ENCODE data around the gene CYP4Z1. TPM values are rescaled to one million over a fixed set of nuclear protein-coding genes. Genes with fewer than 3 reads are reported as not detected.
"Not testable (repeated sequence)": the region's sequence is repeated elsewhere in the genome, so short reads cannot be mapped to it uniquely, and the experiment has no call there.

Gene CYP4Z1
- total RNA-seq, 2 donors from 2014 or later = 0.14 TPM; not detected in 1

DNA sequence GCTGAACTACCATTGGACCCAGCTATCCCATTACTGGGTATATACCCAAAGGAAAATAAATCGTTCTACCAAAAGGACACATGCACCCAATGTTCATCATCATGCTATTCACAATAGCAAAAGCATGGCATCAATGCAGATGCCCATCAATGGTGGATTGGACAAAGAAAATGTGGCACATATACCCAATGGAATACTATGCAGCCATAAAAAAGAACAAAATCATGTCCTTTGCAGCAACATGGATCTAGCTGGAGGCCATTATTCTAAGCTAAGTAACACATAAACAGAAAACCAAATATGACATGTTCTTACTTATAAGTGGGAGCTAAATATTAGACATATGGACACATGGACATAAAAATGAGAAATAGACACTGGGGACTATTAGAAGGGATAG lies 54.0 kb downstream of the CYP4Z1 start:
- intact Hi-C loops (cut with DNase I, micrococcal nuclease); DNase-seq; ATAC-seq: not testable (repeated sequence)

DNA sequence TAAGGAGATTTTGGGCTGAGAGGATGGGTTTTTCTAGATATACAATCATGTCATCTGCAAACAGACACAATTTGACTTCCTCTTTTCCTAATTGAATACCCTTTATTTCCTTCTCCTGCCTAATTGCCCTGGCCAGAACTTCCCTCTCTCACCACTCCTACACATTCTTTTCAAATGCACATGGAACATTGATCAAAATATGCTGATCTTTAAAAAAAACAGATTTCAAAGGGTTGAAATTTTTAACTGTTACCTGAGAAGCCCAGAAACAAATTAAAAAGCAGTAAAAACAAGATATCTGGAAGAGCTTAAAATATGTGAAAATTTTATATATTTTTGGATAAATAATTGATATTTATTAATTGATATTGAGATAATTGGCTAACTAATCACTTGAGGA lies 57.8 kb downstream of the CYP4Z1 start:
- intact Hi-C loops (cut with DNase I, micrococcal nuclease); ATAC-seq; DNase-seq: not testable (repeated sequence)

DNA sequence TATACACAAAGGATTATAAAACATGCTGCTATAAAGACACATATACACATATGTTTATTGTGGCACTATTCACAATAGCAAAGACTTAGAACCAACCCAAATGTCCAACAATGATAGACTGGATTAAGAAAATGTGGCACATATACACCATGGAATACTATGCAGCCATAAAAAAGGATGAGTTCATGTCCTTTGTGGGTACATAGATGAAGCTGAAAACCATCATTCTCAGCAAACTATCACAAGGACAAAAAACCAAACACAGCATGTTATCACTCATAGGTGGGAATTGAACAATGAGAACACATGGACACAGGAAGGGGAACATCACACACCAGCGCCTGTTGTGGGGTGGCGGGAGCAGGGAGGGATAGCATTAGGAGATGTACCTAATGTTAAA lies 60.0 kb downstream of the CYP4Z1 start:
- not testable (repeated sequence) for ATAC-seq

DNA sequence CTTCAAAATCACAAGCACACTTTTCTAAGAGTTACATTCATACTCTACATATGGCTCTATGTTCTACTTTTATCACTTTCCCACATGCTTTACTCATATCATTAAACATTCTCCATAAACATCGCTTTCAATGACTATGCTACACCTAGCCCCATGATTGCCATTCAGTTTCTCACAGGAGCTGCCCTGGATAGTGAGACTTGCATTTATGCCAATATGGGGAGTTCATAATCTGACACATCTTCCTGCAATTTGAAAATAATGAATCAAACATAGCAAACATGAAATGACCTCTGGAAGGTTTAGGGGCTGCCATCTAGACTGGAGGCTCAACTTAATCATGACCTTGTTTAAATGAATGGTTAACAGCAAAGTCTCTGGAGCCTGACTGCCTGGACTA lies 61.2 kb downstream of the CYP4Z1 start:
- DNase-seq (no peak), ATAC-seq (no peak)
- intact Hi-C loops (cut with DNase I, micrococcal nuclease) = no loop called here

More for the DNA sequence above, 60.0 kb downstream of the CYP4Z1 start:
- DNase-seq; intact Hi-C loops (cut with DNase I, micrococcal nuclease): not testable (repeated sequence)

DNA sequence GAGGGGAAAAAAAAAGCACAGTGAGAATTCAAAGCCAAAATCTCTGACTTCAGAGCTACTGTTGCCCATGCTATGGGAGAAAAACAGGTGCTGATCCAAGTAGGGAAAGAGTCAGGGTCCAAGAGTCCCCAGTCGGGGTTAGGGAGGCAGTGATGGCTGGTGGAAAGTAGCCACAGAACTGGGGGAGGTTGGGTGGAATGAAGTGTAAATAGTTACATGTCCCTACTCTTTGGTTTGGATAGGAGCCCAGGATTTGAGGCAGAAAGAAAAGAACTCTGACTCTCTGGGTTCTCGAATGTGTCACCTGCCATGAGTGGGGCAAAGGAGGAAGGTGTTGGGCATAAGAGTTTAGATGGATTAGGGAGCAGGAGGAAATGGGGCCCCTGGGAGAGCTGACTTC lies 61.8 kb downstream of the CYP4Z1 start:
- intact Hi-C loops (cut with DNase I, micrococcal nuclease); DNase-seq; ATAC-seq: not testable (repeated sequence)

DNA sequence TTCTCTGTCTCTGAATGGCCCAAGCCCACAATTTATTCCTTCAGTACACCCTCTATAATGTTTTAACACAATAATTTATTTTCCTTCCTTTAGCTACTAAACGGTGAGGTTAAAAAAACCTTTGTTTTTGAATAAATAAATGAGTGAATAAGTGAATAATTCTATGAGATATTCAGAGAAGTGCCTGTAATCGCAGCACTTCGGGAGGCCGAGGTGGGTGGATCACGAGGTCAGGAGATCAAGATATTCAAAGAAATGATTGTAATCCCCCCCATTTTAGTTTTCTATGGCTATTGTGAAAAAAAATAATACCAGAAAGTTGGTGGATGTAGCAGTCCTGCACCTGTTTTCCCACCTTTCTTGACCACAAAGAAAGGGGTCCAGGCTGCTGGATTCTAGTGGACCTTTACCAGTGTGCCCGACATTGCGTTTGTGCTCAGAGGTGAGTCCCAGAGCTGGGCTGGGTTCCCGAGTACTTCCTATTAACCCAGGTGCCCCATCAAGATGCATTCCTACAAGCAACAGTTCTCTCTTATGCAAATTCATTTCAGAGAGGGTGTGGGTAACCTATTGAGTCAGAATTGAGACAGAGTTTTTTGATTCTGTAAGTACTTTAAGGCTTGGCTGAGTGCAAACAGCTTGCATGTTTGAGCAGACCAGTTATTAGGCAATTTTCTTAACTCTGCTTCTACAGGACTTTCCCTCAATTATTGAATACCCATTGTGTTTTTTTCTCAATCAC lies 62.6 kb downstream of the CYP4Z1 start:
- ATAC-seq; intact Hi-C loops (cut with DNase I, micrococcal nuclease); DNase-seq: not testable (repeated sequence)

DNA sequence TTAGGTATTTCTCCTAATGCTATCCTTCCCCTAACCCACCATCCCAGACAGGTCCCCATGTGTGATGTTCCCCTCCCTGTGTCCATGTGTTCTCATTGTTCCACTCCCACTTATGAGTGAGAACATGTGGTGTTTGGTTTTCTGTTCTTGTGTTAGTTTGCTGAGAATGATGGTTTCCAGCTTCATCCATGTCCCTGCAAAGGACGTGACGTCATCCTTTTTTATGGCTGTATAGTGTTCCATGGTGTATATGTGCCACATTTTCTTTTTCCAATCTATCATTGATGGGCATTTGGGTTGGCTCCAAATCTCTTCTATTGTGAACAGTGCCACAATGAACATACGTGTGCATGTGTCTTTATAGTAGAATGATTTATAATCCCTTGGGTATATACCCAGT lies 65.6 kb downstream of the CYP4Z1 start:
- DNase-seq; ATAC-seq; intact Hi-C loops (cut with DNase I, micrococcal nuclease): not testable (repeated sequence)

DNA sequence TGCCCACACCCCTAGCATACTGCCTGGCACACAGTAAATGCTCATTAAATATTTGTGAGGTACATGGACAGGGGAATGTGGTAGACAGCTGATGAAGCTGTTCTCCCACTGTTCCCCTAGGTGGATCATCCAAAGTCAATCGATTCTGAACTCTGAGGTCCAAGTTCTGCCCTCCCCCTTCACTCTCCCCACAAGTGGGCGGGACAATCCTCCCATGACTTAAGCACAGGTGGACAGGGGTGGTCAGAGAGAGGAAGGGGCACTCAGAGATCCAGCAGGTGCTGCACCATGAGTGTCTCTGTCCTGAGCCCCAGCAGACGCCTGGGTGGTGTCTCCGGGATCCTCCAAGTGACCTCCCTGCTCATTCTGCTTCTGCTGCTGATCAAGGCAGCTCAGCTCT lies 70.2 kb downstream of the CYP4Z1 start, which contains the start of gene CYP4A22:
Gene CYP4A22 (plus strand): TSS at position 244 of the 400 bp plus-strand sequence. CDS start 45 bp downstream, at position 289.
- no peak for DNase-seq
- no peak for ATAC-seq
- intact Hi-C loops (cut with DNase I, micrococcal nuclease) = no loop called here

DNA sequence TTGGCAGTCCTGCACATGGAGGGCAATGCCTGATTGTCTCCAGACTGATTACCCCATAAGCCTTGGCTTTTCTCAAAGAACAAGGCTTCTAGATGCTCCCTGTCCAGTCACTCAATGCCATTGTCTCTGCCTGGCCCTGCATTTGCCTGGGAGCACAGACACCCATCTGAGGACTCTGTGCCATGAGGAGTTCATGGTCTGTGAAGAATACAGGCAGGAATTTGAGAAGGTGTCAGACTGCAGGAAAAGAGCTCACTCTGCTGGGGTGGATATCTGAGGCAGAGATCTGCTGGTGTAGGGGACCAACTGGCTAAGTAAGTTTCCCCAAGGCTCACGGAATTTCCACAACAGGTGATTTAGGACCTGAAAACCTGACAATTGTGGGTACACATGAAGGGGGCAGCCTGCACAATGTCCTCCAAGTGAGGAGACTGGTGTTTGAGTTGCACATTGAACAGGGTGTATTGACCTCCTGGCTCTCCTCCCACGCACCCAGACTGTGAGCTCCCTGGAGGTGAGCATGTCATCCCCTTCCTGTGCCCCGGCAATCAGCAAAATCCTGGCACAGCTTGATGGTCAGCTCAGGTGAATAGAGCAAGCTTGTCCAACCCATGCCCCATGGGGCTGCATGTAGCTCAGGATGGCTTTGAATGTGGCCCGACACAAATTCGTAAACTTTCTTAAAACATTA lies 71.0 kb downstream of the CYP4Z1 start:
- intact Hi-C loops (cut with DNase I, micrococcal nuclease) = no loop called here
- DNase-seq = no peak
- no peak for ATAC-seq

DNA sequence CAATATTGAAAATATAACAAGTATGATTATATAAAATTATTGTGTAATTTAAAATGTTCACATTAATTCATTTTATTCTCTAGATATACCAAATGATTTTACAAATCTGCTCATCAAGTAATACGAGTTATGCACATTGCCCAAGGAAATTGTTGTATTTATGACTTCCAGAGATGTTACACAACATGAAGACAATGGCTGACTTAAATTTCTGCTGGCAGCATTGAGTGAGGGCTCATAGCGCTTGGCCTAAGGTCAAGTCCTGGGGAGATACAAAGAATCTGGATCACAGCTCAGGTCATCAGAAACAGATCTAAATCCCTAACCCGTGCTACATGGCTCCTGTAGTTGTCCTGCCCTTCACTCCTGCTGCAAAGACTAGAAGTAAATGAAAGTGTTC lies 73.3 kb downstream of the CYP4Z1 start:
- intact Hi-C loops (cut with DNase I, micrococcal nuclease); ATAC-seq; DNase-seq: not testable (repeated sequence)

DNA sequence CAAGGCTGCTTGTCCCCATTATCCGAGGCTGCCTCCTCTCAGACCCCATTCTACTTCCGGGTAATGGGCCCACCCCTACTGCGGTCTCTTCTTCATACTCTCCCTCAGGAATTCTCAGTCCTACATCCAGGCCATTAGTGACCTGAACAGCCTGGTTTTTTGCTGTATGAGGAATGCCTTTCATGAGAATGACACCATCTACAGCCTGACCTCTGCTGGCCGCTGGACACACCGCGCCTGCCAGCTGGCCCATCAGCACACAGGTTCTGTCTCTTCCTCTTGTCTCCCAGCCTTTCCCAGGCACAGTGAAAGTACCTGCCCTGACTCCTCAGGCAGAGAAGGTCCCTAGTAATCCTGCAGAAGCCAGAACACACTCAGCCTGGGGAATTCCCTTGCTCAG lies 76.6 kb downstream of the CYP4Z1 start:
- not testable (repeated sequence) for DNase-seq
- peak; percentile 37 for ATAC-seq

DNA sequence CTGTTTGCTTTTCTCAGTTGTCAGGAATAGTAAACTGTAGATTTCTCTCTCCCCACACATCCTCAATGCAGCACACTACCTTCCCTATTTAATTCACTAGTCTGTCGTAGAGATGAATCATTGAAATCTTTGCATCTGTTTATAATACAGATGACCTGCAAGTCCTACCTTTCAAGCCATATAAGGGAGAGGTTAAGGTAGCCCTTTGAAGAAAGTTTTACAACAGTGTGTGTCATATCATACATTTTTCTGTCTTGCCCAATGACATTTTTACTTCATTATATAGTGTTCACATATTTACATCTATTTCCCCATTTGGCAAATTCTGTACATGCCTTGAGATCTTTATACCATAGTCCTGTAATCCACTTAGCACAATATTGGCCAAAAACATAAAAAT lies 79.5 kb downstream of the CYP4Z1 start:
- DNase-seq; ATAC-seq; intact Hi-C loops (cut with DNase I, micrococcal nuclease): not testable (repeated sequence)

More for the DNA sequence above, 76.6 kb downstream of the CYP4Z1 start:
- intact Hi-C loops (cut with DNase I, micrococcal nuclease) = not testable (repeated sequence)

DNA sequence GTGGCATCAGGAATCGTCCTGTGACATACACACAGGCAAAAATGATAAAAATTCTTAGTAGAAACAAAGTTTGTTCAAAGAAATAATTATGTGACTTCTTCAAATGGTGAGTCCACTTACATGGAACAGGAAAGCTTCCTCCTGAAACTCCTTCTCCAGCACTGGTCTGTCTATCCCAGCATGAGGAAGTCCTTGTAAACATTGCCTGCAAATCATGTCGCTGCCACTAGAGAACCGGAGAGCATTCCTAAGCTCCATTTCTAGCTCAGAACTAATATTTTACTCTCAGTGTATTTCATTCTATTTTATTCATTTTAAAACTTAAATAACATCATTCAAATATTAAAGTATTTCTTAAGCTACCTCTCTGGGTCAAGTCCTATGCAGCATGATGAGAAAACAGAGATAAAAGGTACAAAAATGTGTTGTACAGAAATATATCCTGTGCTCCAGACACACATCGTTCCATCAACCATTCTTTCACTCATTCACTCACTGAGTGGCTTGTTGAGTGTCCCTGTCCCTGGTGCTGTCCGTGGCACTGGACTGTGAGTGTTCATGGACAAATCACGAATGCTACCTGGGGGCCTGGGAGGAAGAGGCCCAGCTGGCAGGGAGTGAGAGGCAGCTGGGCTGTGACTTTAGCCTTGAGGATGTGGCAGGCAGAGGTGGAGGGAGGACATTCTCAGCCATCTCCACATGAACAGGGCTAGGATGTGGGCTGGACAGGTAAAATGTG lies 80.2 kb downstream of the CYP4Z1 start:
- DNase-seq = no peak
- intact Hi-C loops (cut with DNase I, micrococcal nuclease) = no loop called here
- no peak for ATAC-seq

DNA sequence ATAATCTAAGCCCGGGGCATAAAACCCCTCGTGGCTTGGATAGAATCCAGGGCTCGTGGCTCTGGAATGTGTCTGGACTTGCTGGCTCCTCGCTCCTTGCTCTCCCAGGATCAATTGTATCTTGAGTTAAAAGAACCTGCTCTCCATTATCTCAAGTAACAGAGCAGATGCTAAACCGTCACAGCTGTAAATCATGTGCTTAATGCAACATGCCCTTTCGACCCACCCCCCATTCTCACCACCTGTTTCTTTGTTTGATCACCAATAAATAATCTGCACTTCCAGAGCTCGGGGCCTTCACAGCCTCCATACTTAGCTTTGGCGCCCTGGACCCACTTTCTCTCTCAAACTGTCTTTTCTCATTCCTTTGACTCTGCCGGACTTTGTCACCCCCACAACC lies 82.1 kb downstream of the CYP4Z1 start:
- DNase-seq; intact Hi-C loops (cut with DNase I, micrococcal nuclease); ATAC-seq: not testable (repeated sequence)

DNA sequence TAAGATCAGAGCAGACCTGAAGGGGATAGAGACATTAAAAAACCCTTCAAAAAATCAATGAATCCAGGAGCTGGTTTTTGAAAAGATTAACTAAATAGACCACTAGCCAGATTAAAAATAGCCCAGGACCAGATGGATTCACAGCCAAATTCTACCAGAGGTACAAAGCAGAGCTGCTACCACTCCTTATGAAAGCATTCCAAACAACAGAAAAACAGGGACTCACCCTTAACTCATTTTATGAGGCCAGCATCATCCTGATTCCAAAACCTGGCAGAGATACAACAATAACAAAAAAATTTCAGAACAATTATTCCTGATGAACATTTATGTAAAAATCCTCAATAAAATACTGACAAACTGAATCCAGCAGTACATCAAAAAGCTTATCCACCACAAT lies 89.4 kb downstream of the CYP4Z1 start:
- intact Hi-C loops (cut with DNase I, micrococcal nuclease); DNase-seq; ATAC-seq: not testable (repeated sequence)

DNA sequence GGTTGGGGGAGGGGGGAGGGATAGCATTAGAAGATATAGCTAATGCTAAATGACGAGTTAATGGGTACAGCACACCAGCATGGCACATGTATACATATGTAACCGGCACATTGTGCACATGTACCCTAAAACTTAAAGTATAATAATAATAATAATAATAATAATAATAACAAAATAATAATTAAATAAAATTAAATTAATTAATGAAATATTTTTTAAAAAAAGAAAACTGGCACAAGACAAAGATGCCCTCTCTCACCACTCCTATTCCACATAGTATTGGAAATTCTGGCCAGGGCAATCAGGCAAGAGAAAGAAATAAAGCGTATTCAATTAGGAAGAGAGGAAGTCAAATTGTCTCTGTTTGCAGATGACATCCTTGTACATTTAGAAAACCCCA lies 90.9 kb downstream of the CYP4Z1 start:
- DNase-seq; ATAC-seq; intact Hi-C loops (cut with DNase I, micrococcal nuclease): not testable (repeated sequence)

DNA sequence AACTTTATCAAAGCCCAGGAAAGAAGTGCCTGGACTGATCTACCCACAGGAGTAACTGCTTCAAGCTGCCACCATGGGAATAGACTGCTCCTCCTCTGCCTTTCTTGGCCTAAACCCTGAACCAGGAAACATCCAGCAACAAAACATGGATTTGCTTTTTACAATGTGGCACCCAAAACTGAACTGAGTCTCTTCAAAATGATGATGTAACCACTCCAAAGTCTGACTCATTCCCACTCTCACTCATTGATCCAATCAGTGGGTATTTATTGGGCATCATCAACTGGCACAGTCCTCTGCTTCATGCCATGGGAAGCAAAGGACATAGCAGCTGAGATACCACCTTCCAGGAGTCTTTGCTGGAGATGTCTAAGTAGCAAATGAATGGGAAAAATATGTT lies 93.7 kb downstream of the CYP4Z1 start:
- no peak for DNase-seq
- ATAC-seq = no peak

DNA sequence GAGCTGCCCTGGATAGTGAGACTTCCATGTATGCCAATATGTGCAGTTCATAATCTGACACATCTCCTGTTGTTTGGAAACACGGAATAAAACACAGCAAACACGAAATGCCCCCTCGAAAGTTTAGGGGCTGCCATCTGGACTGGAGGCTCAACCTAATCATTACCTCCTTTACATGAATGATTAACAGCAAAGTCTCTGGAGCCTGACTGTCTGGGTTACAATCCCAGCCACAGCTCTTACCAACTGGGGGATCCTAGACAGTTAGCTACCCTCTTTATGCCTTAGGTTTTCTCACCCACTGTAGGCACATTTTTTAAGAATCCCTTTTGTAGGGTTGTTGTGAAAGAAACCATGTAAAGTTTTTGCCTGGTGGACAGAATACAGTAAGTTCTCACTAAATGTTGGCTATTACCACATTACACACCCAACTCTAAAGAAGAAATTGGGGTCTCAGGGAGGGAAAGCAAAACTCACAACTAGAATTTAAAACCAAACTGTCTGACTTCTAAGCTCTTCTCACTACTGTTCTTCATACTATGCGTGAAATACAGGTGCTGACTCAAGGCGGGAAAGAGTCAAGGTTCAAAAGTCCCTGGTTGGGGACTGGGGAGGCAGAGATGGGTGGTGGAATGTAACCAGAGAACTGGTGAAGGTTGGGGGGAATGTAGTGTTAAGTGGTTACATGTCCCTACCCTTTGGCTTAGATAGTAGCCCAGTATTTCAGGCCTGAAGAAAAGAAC lies 94.4 kb downstream of the CYP4Z1 start:
- intact Hi-C loops (cut with DNase I, micrococcal nuclease) = no loop called here
- DNase-seq = no peak

More for the DNA sequence above, 93.7 kb downstream of the CYP4Z1 start:
- intact Hi-C loops (cut with DNase I, micrococcal nuclease) = no loop called here

DNA sequence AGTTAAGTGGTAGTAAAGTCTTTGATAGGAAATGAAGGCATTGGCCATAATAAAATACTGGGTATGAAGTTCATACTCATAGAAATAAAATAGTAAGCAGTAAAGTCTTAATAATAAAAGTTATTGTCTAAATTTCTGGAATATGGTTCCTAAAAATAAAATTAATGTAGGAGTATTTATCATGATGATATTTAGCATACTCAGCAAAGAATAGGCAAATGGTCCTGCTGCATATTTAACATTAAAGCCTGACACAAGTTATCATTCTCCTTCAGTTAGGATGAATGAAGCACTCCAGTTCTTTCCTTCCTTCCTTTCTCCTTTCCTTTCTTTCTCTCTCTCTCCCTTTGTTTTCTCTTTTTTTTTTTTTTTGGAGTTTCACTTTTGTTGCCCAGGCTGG lies 97.5 kb downstream of the CYP4Z1 start:
- DNase-seq = no peak
- intact Hi-C loops (cut with DNase I, micrococcal nuclease) = no loop called here
- no peak for ATAC-seq

More for the DNA sequence above, 94.4 kb downstream of the CYP4Z1 start:
- no peak for ATAC-seq
